ENCODE data around the gene AP3M1.

Gene AP3M1

GRCh38 chr10:74113546-74113945 is 37.1 kb downstream of the AP3M1 start:
- no peak for DNase-seq

GRCh38 chr10:74111799-74112198 is 38.8 kb downstream of the AP3M1 start:
- DNase-seq, result no peak

GRCh38 chr10:74110120-74110519 is 40.5 kb downstream of the AP3M1 start:
- DNase-seq, result no peak

- DNase-seq, result no peak
Observed at GRCh38 chr10:74109452-74109851, 41.2 kb downstream of the AP3M1 start.

- no peak for DNase-seq
Observed at GRCh38 chr10:74107391-74107790, 43.2 kb downstream of the AP3M1 start.

- no peak for DNase-seq
Observed at GRCh38 chr10:74104996-74105395, 45.6 kb downstream of the AP3M1 start.

GRCh38 chr10:74104480-74104879 is 46.1 kb downstream of the AP3M1 start:
- DNase-seq, result no peak

GRCh38 chr10:74103560-74104258 is 46.9 kb downstream of the AP3M1 start:
- no peak for DNase-seq

GRCh38 chr10:74099836-74100235 is 50.8 kb downstream of the AP3M1 start:
- DNase-seq, result no peak

GRCh38 chr10:74099420-74099819 is 51.2 kb downstream of the AP3M1 start:
- no peak for DNase-seq

GRCh38 chr10:74097776-74098175 is 52.9 kb downstream of the AP3M1 start:
- DNase-seq, result no peak

- DNase-seq, result no peak
Observed at GRCh38 chr10:74096777-74097176, 53.9 kb downstream of the AP3M1 start.

GRCh38 chr10:74094231-74094630 is 56.4 kb downstream of the AP3M1 start:
- no peak for DNase-seq

GRCh38 chr10:74093530-74094164 is 57.0 kb downstream of the AP3M1 start:
- no peak for DNase-seq

GRCh38 chr10:74092372-74092771 is 58.3 kb downstream of the AP3M1 start:
- DNase-seq, result no peak

GRCh38 chr10:74088722-74089121 is 61.9 kb downstream of the AP3M1 start:
- DNase-seq, result no peak

GRCh38 chr10:74086317-74086716 is 64.3 kb downstream of the AP3M1 start:
- DNase-seq, result no peak

- DNase-seq, result no peak
Observed at GRCh38 chr10:74084955-74085354, 65.7 kb downstream of the AP3M1 start.

GRCh38 chr10:74083304-74083703 is 67.3 kb downstream of the AP3M1 start:
- no peak for DNase-seq

GRCh38 chr10:74081941-74082718 is 68.5 kb downstream of the AP3M1 start:
- DNase-seq, result no peak

GRCh38 chr10:74081192-74081803 is 69.3 kb downstream of the AP3M1 start:
- DNase-seq, result no peak

- no peak for DNase-seq
Observed at GRCh38 chr10:74079936-74080590, 70.6 kb downstream of the AP3M1 start.
